ENCODE measurements around the gene TLE3.
A peak's percentile ranks its signal among the peaks of the same experiment; 100 is the strongest.

The TLE3 gene

GRCh38 chr15:70126362-70126761 is 28.6 kb upstream of the TLE3 start:
- no peak for DNase-seq (ENCODE audit: insufficient read length, low spot score)
- no peak for FAIRE-seq
- TF ChIP-seq, protein P1, sequence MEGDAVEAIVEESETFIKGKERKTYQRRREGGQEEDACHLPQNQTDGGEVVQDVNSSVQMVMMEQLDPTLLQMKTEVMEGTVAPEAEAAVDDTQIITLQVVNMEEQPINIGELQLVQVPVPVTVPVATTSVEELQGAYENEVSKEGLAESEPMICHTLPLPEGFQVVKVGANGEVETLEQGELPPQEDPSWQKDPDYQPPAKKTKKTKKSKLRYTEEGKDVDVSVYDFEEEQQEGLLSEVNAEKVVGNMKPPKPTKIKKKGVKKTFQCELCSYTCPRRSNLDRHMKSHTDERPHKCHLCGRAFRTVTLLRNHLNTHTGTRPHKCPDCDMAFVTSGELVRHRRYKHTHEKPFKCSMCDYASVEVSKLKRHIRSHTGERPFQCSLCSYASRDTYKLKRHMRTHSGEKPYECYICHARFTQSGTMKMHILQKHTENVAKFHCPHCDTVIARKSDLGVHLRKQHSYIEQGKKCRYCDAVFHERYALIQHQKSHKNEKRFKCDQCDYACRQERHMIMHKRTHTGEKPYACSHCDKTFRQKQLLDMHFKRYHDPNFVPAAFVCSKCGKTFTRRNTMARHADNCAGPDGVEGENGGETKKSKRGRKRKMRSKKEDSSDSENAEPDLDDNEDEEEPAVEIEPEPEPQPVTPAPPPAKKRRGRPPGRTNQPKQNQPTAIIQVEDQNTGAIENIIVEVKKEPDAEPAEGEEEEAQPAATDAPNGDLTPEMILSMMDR (IDR thresholded peaks at IDR 0.05; ENCODE audit: insufficient read depth, missing control alignments), result no peak

- FAIRE-seq, result no peak
- DNase-seq (ENCODE audit: insufficient read length, low spot score), result no peak
- TF ChIP-seq, protein P1 (IDR thresholded peaks at IDR 0.05; ENCODE audit: insufficient read depth, missing control alignments), result no peak
These were observed 27.9 kb upstream of the TLE3 start for GRCh38 chr15:70125605-70126004.

DNA sequence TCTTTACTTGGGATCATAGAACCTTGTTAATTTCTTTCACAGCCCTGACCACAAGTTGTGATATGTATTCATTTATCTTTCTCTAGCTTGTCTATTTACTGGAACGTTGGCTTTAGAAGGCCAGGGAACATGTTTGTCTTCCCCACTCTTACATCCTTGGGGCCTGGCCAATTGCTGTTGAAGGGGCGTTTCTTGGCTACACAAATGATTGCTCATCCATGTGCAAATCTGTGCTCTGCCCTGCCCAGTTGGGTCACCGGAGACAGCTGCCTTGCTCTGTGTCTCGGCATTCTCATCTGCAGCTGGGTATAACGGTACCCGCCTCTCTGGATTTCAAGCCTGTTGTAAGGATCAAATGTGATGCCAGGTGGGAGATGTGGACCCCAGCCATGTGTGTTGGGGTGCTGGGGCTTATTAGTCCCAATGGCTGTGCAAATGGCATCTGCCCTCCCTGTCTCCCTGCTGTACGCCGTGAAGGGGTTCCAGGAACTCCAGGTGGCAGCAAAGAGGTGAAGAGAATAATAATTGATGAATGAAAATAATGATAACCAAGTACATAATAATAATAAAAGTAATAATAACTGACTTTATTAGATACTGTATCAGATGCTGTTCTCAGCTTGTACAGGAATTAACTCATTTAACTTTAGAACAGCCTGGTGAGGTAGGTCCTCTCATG is 24.0 kb upstream of the TLE3 start:
- no peak for FAIRE-seq

DNA sequence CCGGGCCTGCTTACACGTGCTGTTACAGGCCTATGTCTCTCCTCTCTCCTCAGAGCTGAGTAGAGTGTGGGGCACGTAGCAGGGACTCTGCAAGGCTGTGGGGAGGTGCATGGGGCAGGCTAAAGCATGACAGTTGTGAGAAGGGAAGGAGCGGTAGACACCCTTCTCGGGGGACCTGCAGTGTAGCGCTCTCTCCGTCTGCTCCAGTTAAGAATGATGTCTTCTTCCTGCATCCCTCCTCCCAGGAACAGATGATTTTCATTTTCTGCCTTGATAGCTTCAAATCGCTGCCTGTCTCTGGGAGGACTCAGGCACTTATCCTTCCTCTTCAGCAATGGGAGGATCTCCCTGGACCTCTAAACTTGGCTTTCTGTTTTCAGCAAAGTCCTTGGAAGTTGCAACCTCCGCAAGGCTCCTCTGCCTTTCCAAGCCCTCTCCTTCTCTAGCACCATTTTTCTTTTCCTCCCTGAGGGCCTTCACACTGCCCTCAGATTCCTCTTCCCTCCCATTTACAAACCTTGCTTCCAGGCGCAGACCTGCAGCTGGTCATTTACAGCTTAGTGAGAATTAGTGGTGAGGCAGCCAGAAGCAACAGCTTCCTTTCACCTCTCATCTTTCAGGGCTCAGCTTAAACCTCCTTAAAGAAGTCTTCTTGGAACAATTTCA is 23.4 kb upstream of the TLE3 start:
- DNase-seq (ENCODE audit: insufficient read length, low spot score), result peak; percentile 55
- no peak for FAIRE-seq
- TF ChIP-seq, protein P1 (IDR thresholded peaks at IDR 0.05; ENCODE audit: insufficient read depth, missing control alignments), result no peak

More for the DNA sequence above, 24.0 kb upstream of the TLE3 start:
- DNase-seq (ENCODE audit: insufficient read length, low spot score), result no peak
- TF ChIP-seq, protein P1 (IDR thresholded peaks at IDR 0.05; ENCODE audit: insufficient read depth, missing control alignments), result no peak

GRCh38 chr15:70119911-70120508 is 22.3 kb upstream of the TLE3 start:
- DNase-seq (ENCODE audit: insufficient read length, low spot score) (no peak), FAIRE-seq (no peak)
- TF ChIP-seq, protein P1 (IDR thresholded peaks at IDR 0.05; ENCODE audit: insufficient read depth, missing control alignments), result no peak

GRCh38 chr15:70118599-70118998 is 20.9 kb upstream of the TLE3 start:
- DNase-seq (ENCODE audit: insufficient read length, low spot score) (no peak), FAIRE-seq (no peak)
- TF ChIP-seq, protein P1 (IDR thresholded peaks at IDR 0.05; ENCODE audit: insufficient read depth, missing control alignments), result no peak

DNA sequence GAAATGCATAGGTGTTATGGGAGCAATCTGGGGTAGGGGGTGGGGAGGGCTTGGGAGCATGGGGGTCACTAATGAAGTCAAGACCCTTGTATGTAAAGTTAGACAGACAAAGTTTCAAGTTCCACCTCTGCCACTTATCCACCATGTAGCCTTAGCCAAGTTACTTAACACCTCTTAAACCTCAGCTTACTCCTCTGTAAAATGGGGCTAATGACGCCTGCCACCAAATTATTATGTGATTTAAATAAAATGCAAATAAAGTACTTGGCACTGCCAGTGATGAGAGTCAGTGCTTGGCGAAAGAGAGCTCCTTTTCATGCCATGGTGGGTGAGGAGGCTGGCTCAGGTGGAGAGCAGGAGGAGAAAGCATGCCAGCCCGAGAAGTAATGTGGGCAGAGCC is 18.6 kb upstream of the TLE3 start:
- FAIRE-seq, result no peak

More for the DNA sequence above, 18.6 kb upstream of the TLE3 start:
- no peak for DNase-seq (ENCODE audit: insufficient read length, low spot score)
- TF ChIP-seq, protein P1 (IDR thresholded peaks at IDR 0.05; ENCODE audit: insufficient read depth, missing control alignments), result no peak
